Panc1 (cell line): ENCODE measurements around the gene DHPS. TPM values are rescaled to one million over a fixed set of nuclear protein-coding genes. Genes with fewer than 3 reads are reported as not detected.

ENCODE experiments used
- ATAC-seq: fragments of 200-7000 bp; cut with Tn5 transposase; 2 replicates; pipeline ENCODE4 v1.9.1; 2020; ENCODE audit warnings: mild to moderate bottlenecking, moderate library complexity
- BruUV-seq: library from RNA; stranded (reverse); fragments of 400-500 nt; replicated peaks from 2 replicates; lab custom pipeline; 2021; lab: Mats Ljungman, UMichigan
- CTCF ChIA-PET: fragments of 300-600 bp; sonication (Branson Sonifier 250); formaldehyde crosslinking; loops from one replicate; lab custom pipeline; 2022; ENCODE audit warnings: antibody characterized with exemption; lab: Charles Lee
- POLR2A ChIA-PET: fragments of 300-600 bp; sonication (Branson Sonifier 250); formaldehyde crosslinking; loops from one replicate; lab custom pipeline; 2022; ENCODE audit warnings: antibody characterized with exemption; lab: Charles Lee
- DNase-seq: peaks from one replicate; pipeline ENCODE4 v3.0.0-alpha.2; 2010; ENCODE audit warnings: low read depth, low spot score
- H3K27ac ChIP-seq: 2 replicates; pipeline ENCODE4 v1.5.1; 2011; ENCODE audit warnings: mild to moderate bottlenecking, low read length, inconsistent platforms
- H3K27me3 ChIP-seq: fragments of 200-500 bp; sonication (Bioruptor generic); 2 replicates; pipeline ENCODE4 v1.6.0; 2014; ENCODE audit warnings: low read length, inconsistent platforms; ENCODE audit not compliant: control insufficient read depth, insufficient read depth
- H3K36me3 ChIP-seq: fragments of 200-500 bp; sonication (Bioruptor generic); 2 replicates; pipeline ENCODE4 v1.5.1; 2014; ENCODE audit warnings: inconsistent platforms, mild to moderate bottlenecking, low read length, moderate library complexity; ENCODE audit not compliant: control insufficient read depth, insufficient read depth
- H3K4me1 ChIP-seq: 2 replicates; pipeline ENCODE4 v1.5.1; 2011; ENCODE audit warnings: inconsistent platforms, mild to moderate bottlenecking, low read length, moderate library complexity; ENCODE audit not compliant: control insufficient read depth, insufficient read depth
- H3K4me3 ChIP-seq, 2 experiments: 2 replicates each; pipeline ENCODE4 v1.5.1; 2011 to 2012; ENCODE audit warnings: low read depth in 2 of 2, low read length in 2 of 2, mild to moderate bottlenecking in 2 of 2, inconsistent platforms in 1 of 2, moderate library complexity in 1 of 2
- H3K9me3 ChIP-seq: fragments of 200-500 bp; sonication (Bioruptor generic); 2 replicates; pipeline ENCODE4 v1.5.1; 2014; ENCODE audit warnings: low read depth, mild to moderate bottlenecking, inconsistent platforms, low read length, moderate library complexity; ENCODE audit not compliant: control insufficient read depth, insufficient read depth
- POLR2AphosphoS5 ChIP-seq: IDR thresholded peaks from 2 replicates; pipeline ENCODE4 v1.6.1; 2012; ENCODE audit warnings: mild to moderate bottlenecking, low read depth, low read length, moderate library complexity
- SIN3A ChIP-seq: IDR thresholded peaks from 2 replicates; pipeline ENCODE4 v1.6.1; 2012; ENCODE audit warnings: low read depth, mild to moderate bottlenecking, low read length, moderate library complexity, borderline replicate concordance; ENCODE audit not compliant: insufficient read depth
- TCF7L2 ChIP-seq: IDR thresholded peaks from 2 replicates; pipeline ENCODE4 v1.6.1; 2011; ENCODE audit warnings: mild to moderate bottlenecking, low read depth, low read length, inconsistent platforms
- in situ Hi-C: cut with HindIII; loops from 2 replicates; pipeline ENCODE4 v1.10.0; 2016; ENCODE audit warnings: low sequenced_read_pairs, low pct_unique_long_range_greater_than_20kb
- intact Hi-C: fragments of 100-400 bp; cut with micrococcal nuclease; formaldehyde crosslinking; loops from one replicate; pipeline ENCODE4 v1.10.0; 2022; ENCODE audit not compliant: unreplicated experiment
- total RNA-seq: library from RNA; stranded (reverse); gene quantifications from one replicate; pipeline ENCODE4 v1.2.1, GENCODE V29; 2021; ENCODE audit not compliant: unreplicated experiment
- TF ChIP-seq, protein P1 (sequence below), 2 experiments: IDR thresholded peaks; 2 replicates each; pipeline ENCODE4 v1.6.1; 2011 to 2012; ENCODE audit warnings: low read depth in 2 of 2, control low read depth in 1 of 2, low read length in 1 of 2, mild to moderate bottlenecking in 1 of 2, moderate library complexity in 1 of 2; ENCODE audit not compliant: insufficient read depth in 1 of 2
- TF ChIP-seq, protein P2 (sequence below): fragments of 450-650 bp; IDR thresholded peaks from 2 replicates; pipeline ENCODE4 v1.5.1; 2017; ENCODE audit warnings: mild to moderate bottlenecking

The DHPS gene
- total RNA-seq, 1 experiment from 2014 or later = 76.9 TPM

DNA sequence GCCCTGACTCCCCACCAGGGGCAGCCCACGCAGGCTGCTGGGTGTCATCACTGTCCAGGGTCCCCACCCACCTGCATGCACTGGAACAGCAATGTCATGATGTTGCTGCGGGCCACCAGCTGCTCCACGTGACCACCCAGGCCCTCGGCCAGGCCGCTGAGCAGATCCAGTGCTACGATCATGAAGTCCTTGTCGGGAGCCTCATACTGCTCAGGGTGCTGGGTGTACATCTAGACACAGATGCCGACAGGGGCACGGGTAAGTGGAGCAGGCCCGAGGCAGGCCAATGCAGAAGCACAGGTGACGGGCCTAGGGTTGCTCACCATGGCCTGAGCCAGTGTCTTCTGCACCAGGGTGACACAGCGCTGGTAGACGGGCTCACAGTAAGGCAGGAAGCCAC is 23.5 kb upstream of the DHPS start:
- H3K36me3 ChIP-seq = peaks cover 8% of the 10 kb centered on the region; the same call in 1 of the 2 replicates
- ChIA-PET CTCF (no interaction called here), POLR2A (no interaction called here)
- no peaks in the 10 kb centered on the region for H3K27me3 ChIP-seq
- BruUV-seq = no TSS peak
- H3K4me1 ChIP-seq = no peaks in the 10 kb centered on the region
- H3K27ac ChIP-seq = no peak overlapping the region
- intact Hi-C loops (no loop called here), in situ Hi-C loops (no loop called here)
- TF ChIP-seq SIN3A (no peak), POLR2AphosphoS5 (no peak), TCF7L2 (no peak)
- TF ChIP-seq, protein P1, sequence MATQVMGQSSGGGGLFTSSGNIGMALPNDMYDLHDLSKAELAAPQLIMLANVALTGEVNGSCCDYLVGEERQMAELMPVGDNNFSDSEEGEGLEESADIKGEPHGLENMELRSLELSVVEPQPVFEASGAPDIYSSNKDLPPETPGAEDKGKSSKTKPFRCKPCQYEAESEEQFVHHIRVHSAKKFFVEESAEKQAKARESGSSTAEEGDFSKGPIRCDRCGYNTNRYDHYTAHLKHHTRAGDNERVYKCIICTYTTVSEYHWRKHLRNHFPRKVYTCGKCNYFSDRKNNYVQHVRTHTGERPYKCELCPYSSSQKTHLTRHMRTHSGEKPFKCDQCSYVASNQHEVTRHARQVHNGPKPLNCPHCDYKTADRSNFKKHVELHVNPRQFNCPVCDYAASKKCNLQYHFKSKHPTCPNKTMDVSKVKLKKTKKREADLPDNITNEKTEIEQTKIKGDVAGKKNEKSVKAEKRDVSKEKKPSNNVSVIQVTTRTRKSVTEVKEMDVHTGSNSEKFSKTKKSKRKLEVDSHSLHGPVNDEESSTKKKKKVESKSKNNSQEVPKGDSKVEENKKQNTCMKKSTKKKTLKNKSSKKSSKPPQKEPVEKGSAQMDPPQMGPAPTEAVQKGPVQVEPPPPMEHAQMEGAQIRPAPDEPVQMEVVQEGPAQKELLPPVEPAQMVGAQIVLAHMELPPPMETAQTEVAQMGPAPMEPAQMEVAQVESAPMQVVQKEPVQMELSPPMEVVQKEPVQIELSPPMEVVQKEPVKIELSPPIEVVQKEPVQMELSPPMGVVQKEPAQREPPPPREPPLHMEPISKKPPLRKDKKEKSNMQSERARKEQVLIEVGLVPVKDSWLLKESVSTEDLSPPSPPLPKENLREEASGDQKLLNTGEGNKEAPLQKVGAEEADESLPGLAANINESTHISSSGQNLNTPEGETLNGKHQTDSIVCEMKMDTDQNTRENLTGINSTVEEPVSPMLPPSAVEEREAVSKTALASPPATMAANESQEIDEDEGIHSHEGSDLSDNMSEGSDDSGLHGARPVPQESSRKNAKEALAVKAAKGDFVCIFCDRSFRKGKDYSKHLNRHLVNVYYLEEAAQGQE (IDR thresholded peaks at IDR 0.05; ENCODE audit: insufficient read depth in 1 of 2, low read depth in 2 of 2, low read length in 1 of 2) = no peak
- TF ChIP-seq, protein P2, sequence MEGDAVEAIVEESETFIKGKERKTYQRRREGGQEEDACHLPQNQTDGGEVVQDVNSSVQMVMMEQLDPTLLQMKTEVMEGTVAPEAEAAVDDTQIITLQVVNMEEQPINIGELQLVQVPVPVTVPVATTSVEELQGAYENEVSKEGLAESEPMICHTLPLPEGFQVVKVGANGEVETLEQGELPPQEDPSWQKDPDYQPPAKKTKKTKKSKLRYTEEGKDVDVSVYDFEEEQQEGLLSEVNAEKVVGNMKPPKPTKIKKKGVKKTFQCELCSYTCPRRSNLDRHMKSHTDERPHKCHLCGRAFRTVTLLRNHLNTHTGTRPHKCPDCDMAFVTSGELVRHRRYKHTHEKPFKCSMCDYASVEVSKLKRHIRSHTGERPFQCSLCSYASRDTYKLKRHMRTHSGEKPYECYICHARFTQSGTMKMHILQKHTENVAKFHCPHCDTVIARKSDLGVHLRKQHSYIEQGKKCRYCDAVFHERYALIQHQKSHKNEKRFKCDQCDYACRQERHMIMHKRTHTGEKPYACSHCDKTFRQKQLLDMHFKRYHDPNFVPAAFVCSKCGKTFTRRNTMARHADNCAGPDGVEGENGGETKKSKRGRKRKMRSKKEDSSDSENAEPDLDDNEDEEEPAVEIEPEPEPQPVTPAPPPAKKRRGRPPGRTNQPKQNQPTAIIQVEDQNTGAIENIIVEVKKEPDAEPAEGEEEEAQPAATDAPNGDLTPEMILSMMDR = no peak
- no peaks in the 10 kb centered on the region for H3K9me3 ChIP-seq
- no peak overlapping the region for H3K4me3 ChIP-seq
- ATAC-seq (no peak), DNase-seq (no peak)

DNA sequence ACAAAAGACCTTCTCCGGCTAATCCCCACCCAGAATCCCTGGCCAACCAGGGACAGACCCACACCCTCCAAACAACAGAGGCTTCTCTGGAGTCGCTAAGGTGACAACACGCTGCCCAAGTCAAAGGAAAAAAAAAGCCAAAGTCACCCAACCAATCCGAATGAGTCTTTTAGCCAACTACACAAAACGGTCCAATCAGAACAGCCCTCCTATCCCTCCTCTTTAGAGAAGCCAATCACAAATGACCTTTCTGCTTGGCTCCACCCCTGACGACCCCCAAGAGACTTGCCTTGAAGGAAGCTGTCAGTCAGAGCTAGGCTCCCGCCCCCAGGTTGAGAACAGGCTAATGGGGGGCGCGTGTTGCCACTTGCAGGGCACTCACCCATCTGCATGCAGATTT is 21.4 kb upstream of the DHPS start:
- Histone ChIP-seq H3K9me3 (no peaks in the 10 kb centered on the region), H3K4me1 (no peaks in the 10 kb centered on the region), H3K36me3 (peaks cover 5% of the 10 kb centered on the region; the same call in 1 of the 2 replicates), H3K27ac (no peak overlapping the region), H3K27me3 (no peaks in the 10 kb centered on the region), H3K4me3 (no peak overlapping the region)
- ATAC-seq (no peak; the same call in 1 of the 2 replicates), DNase-seq (no peak)
- intact Hi-C loops (no loop called here), in situ Hi-C loops (no loop called here)
- POLR2A ChIA-PET = no interaction called here
- no TSS peak for BruUV-seq
- CTCF ChIA-PET = no interaction called here
- TF ChIP-seq, protein P1 (IDR thresholded peaks at IDR 0.05; ENCODE audit: insufficient read depth in 1 of 2, low read depth in 2 of 2, low read length in 1 of 2) = no peak
- TF ChIP-seq POLR2AphosphoS5 (no peak), SIN3A (no peak), TCF7L2 (no peak)
- TF ChIP-seq, protein P2 = no peak
